ENCODE data around the gene RAC2. TPM values are rescaled to one million over a fixed set of nuclear protein-coding genes. Genes with fewer than 3 reads are reported as not detected.
"Not testable (repeated sequence)": the region's sequence is repeated elsewhere in the genome, so short reads cannot be mapped to it uniquely, and the experiment has no call there.

RAC2 gene
- total and polyA plus RNA-seq, 5 donors from 2014 or later = 537 to 1,162 (median 922) TPM

DNA sequence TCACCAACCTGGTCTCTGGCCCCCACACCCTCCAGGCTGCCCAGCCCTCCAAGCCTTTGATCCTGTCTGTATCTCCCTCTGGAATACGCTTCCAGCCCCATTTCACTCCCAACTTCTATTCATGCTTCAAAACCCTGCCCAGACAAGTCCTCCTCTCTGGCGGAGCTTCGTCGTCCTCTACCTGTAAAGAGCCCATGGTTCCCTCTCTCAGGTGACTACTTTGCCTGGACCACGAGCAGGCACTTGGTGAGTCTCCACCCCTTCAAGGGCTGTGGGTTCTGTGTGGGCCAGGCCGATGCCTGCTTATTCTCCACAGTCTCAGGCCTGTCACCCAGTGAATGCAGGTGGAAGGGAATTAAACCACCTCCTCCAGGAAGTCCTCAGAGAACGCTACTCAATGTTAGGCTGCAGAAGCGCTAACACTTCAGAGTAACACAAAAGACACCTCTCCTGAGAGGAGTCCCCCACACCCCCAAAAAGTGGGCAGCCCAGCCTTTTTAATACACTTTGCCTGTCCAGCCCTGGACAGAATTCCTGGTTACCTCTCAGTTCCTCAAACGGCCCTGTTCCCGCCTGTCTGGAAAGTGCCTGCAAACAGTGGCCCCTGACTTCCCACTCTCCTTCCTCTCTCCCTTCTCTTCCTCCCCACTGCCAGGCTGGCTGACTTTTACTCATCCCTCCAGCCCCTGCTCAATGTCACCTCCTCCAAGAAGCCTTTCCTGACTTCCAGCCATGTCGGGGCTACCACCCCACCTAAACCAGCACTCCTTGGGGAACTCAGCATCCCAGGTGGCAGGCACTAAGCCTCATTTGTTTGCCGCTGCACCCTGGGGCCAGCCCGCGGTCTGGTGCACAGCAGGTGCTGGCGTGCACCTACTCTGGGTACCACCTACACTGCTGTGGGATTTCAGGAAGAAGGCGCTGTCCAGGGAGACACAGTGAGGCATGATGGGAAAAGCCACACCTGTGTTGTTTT lies 9.0 kb downstream of the RAC2 start:
- peaks cover 0 to 1% (median 0%) of the 10 kb centered on the region in 7 donors for H3K9me3 Mint-ChIP-seq
- H3K27me3 Mint-ChIP-seq = no peaks in the 10 kb centered on the region
- Histone ChIP-seq H3K4me1 (ENCODE audit: control insufficient read depth, insufficient read depth, low read length, poor library complexity, severe bottlenecking) (peaks cover 100% of the 10 kb centered on the region), H3K4me3 (ENCODE audit: low read depth, low read length) (peak overlapping the region; percentile 32), H3K27ac (ENCODE audit: insufficient read depth, low read length, poor library complexity, severe bottlenecking) (peak overlapping the region; percentile 77), H3K36me3 (ENCODE audit: control insufficient read depth, insufficient read depth, low read length) (peaks cover 71% of the 10 kb centered on the region), H3K9me3 (ENCODE audit: control insufficient read depth in 2 of 2, low read length in 2 of 2) (no peaks in the 10 kb centered on the region), H3K27me3 (ENCODE audit: control insufficient read depth, insufficient read depth, low read length) (no peaks in the 10 kb centered on the region)
- H3K4me3 Mint-ChIP-seq = peak overlapping the region; percentile 81 to 98 (median 88)
- H3K36me3 Mint-ChIP-seq = peaks cover 62% of the 10 kb centered on the region
- ATAC-seq (ENCODE audit: low read depth in 2 of 2) (no peak), DNase-seq (no peak)
- H3K27ac Mint-ChIP-seq = peak overlapping the region; percentile 91 to 99 (median 96)
- H3K4me1 Mint-ChIP-seq = peaks cover 10 to 99% (median 59%) of the 10 kb centered on the region in 4 donors

DNA sequence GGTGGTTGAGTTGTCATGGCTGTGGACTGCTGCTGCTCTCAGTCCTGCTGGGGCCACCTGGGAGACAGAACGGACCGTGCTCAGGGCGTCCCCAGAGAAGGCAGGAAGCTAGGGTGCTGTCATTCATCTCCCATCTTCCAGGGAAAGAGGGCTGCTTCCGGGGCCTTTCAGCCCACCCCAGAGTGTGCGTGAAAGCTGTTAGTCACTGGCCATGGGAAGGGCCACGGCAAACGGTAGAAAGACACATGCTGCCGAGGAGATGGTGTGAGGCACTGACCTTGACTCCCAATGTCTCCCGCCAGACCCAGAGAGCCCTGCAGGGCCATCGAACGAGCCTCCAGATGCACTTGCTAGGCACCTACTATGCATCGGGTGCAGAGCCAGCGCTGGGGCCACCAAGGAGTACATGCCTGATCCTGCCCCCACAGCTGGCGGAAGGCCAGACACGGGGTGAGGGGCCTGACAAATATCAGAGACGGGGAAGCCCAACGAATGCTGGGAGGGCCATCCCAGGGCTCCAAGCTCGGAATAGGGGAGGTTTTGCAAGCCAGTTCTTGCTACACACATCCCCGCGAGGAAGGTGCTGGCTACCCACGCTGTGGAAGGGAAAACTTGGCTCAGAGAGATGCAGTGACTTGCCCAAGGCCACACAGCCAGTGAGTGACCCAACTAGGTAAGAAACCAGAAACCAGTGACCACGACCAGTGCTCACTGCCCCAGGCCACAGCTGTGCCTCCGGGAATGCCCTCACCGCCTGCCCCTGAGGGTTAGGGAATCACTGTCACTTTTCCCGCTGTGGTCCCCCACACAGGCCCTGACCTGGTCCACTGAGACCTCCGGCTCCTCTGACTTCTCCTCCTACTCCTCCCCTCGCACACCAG lies 10.1 kb downstream of the RAC2 start:
- Mint-ChIP-seq H3K27me3 (no peaks in the 10 kb centered on the region), H3K36me3 (peaks cover 69% of the 10 kb centered on the region), H3K9me3 (peaks cover 0 to 1% (median 0%) of the 10 kb centered on the region in 7 donors), H3K27ac (peak overlapping the region; percentile 91 to 99 (median 99)), H3K4me1 (peaks cover 10 to 99% (median 61%) of the 10 kb centered on the region in 4 donors), H3K4me3 (peak overlapping the region; percentile 29 to 98 (median 76))
- Histone ChIP-seq H3K4me1 (ENCODE audit: control insufficient read depth, insufficient read depth, low read length, poor library complexity, severe bottlenecking) (peaks cover 100% of the 10 kb centered on the region), H3K9me3 (ENCODE audit: control insufficient read depth in 2 of 2, low read length in 2 of 2) (no peaks in the 10 kb centered on the region), H3K27ac (ENCODE audit: insufficient read depth, low read length, poor library complexity, severe bottlenecking) (peak overlapping the region; percentile 77), H3K27me3 (ENCODE audit: control insufficient read depth, insufficient read depth, low read length) (no peaks in the 10 kb centered on the region), H3K36me3 (ENCODE audit: control insufficient read depth, insufficient read depth, low read length) (peaks cover 63% of the 10 kb centered on the region), H3K4me3 (ENCODE audit: low read depth, low read length) (no peak overlapping the region)
- ATAC-seq (ENCODE audit: low read depth in 2 of 2) = no peak
- no peak for DNase-seq

DNA sequence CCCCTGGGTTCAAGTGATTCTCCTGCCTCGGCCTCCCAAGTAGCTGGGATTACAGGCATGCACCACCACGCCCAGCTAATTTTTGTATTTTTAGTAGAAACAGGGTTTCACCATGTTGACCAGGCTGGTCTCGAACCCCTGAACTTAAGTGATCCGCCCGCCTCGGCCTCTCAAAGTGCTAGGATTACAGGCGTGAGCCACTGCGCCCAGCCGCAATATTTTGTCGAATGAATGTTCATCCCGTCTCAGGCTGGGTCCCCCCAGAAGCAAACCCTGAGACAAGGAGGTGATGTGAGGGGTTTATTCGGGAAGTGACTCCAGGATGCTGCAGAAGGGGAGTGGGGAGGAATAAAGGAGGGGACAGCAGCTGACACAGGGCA lies 10.7 kb downstream of the RAC2 start:
- peak overlapping the region; percentile 91 to 99 (median 95) for H3K27ac Mint-ChIP-seq
- H3K27me3 ChIP-seq (ENCODE audit: control insufficient read depth, insufficient read depth, low read length); H3K9me3 Mint-ChIP-seq; H3K9me3 ChIP-seq (ENCODE audit: control insufficient read depth in 2 of 2, low read length in 2 of 2); H3K27me3 Mint-ChIP-seq; ATAC-seq (ENCODE audit: low read depth in 2 of 2); DNase-seq; H3K4me3 ChIP-seq (ENCODE audit: low read depth, low read length): not testable (repeated sequence)
- H3K36me3 ChIP-seq (ENCODE audit: control insufficient read depth, insufficient read depth, low read length) = peaks cover 63% of the 10 kb centered on the region
- H3K27ac ChIP-seq (ENCODE audit: insufficient read depth, low read length, poor library complexity, severe bottlenecking) = peak overlapping the region; percentile 97
- peaks cover 67% of the 10 kb centered on the region for H3K36me3 Mint-ChIP-seq
- peaks cover 100% of the 10 kb centered on the region for H3K4me1 ChIP-seq (ENCODE audit: control insufficient read depth, insufficient read depth, low read length, poor library complexity, severe bottlenecking)
- H3K4me3 Mint-ChIP-seq = peak overlapping the region in 3 of 4 donors; percentile 65 to 83 (median 80)
- H3K4me1 Mint-ChIP-seq = peaks cover 10 to 99% (median 59%) of the 10 kb centered on the region in 4 donors

DNA sequence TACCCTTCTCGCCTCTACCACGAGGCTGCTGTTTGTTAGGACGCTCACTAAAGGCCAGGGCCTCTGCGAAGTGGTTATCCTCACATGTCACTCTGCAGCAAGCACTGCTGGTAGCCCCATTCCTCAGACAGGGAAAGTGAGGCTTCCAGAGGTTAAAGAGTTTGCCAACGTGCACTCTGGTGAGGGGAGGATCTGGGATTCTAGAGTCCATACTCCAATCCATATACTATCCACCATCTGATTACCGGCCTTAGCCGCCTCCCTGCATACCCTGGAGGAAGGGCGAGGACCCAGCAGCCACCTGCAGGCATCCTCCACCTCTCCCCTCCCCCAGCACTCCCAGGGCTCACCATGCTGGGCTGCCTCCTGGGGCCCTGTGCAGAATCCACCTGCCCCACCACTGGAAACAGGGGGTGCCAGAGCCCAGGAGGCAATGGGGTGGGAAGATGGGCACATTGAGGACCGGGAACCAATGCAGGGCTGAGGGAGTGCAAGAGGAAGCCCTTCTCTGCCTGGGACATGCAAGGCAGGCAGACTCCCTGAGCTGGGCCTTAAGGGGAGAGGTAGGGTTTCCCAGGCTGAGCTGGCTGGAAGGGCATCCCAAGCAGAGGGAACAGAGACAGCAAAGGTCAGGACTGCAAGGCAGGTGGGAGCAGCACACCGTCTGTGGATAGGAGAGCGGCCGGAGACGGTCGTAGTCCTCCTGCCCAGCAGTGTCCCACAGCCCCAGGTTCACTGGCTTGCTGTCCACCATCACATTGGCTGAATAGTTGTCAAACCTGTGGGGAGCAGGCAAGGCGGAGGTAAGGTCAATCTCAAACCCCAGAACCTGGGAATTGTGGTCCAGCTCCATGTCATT lies 11.7 kb downstream of the RAC2 start:
- H3K4me3 ChIP-seq (ENCODE audit: low read depth, low read length) = peak overlapping the region; percentile 26
- peaks cover 61% of the 10 kb centered on the region for H3K36me3 Mint-ChIP-seq

DNA sequence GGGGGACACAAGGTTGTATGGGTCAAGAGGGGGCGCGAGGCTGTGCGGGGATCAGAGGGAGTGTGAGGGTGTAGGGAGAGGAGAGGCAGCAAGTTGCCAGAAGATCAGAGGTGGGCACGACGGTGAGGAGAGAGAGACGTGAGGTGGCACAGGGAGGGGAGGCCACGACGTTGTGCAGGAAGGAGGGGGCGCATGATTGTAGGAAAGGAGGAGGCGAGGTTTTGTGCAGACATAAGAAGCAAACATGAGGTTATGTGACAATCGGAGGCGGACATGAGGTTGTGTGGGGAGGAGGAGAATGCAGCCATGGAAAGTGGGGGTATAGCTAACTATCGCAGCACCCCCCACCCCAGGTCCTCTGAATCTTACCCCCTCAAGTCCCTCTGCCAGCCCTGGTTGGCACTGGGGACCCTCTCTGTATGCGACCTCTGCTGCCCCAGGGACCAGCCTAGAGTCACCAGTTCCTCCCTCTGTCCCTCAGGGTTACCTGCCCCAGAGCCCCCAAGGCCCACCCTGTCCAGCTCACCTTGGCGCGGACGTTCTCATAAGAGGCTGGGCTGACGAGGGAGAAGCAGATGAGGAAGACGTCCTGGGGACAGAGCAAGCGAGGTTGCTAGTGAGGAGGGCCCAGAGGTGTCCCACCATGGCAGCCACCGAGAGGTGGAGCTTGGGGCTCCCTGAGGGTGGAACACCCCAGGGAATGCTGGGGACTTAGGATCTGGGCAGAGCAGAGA lies 12.5 kb downstream of the RAC2 start:
- Mint-ChIP-seq H3K9me3 (peaks cover 0 to 1% (median 0%) of the 10 kb centered on the region in 7 donors), H3K27ac (peak overlapping the region; percentile 99 to 100 (median 100)), H3K4me3 (peak overlapping the region; percentile 78 to 88 (median 83)), H3K36me3 (peaks cover 58% of the 10 kb centered on the region), H3K4me1 (peaks cover 10 to 92% (median 48%) of the 10 kb centered on the region in 4 donors), H3K27me3 (no peaks in the 10 kb centered on the region)
- DNase-seq = peak; percentile 34 to 65 (median 50)
- Histone ChIP-seq H3K27me3 (ENCODE audit: control insufficient read depth, insufficient read depth, low read length) (no peaks in the 10 kb centered on the region), H3K4me1 (ENCODE audit: control insufficient read depth, insufficient read depth, low read length, poor library complexity, severe bottlenecking) (peaks cover 97% of the 10 kb centered on the region), H3K9me3 (ENCODE audit: control insufficient read depth in 2 of 2, low read length in 2 of 2) (no peaks in the 10 kb centered on the region), H3K36me3 (ENCODE audit: control insufficient read depth, insufficient read depth, low read length) (peaks cover 63% of the 10 kb centered on the region), H3K27ac (ENCODE audit: insufficient read depth, low read length, poor library complexity, severe bottlenecking) (peak overlapping the region; percentile 97), H3K4me3 (ENCODE audit: low read depth, low read length) (peak overlapping the region; percentile 26)
- no peak for ATAC-seq (ENCODE audit: low read depth in 2 of 2)

More for the DNA sequence above, 11.7 kb downstream of the RAC2 start:
- Mint-ChIP-seq H3K27ac (peak overlapping the region; percentile 99 to 100 (median 100)), H3K4me3 (peak overlapping the region; percentile 78 to 88 (median 83)), H3K9me3 (peaks cover 0 to 1% (median 0%) of the 10 kb centered on the region in 7 donors), H3K4me1 (peaks cover 10 to 99% (median 51%) of the 10 kb centered on the region in 4 donors), H3K27me3 (no peaks in the 10 kb centered on the region)
- Histone ChIP-seq H3K27ac (ENCODE audit: insufficient read depth, low read length, poor library complexity, severe bottlenecking) (peak overlapping the region; percentile 97), H3K9me3 (ENCODE audit: control insufficient read depth in 2 of 2, low read length in 2 of 2) (no peaks in the 10 kb centered on the region), H3K36me3 (ENCODE audit: control insufficient read depth, insufficient read depth, low read length) (peaks cover 66% of the 10 kb centered on the region), H3K27me3 (ENCODE audit: control insufficient read depth, insufficient read depth, low read length) (no peaks in the 10 kb centered on the region), H3K4me1 (ENCODE audit: control insufficient read depth, insufficient read depth, low read length, poor library complexity, severe bottlenecking) (peaks cover 100% of the 10 kb centered on the region)
- DNase-seq (peak in 1 of 3 donors; percentile 48), ATAC-seq (ENCODE audit: low read depth in 2 of 2) (no peak)

DNA sequence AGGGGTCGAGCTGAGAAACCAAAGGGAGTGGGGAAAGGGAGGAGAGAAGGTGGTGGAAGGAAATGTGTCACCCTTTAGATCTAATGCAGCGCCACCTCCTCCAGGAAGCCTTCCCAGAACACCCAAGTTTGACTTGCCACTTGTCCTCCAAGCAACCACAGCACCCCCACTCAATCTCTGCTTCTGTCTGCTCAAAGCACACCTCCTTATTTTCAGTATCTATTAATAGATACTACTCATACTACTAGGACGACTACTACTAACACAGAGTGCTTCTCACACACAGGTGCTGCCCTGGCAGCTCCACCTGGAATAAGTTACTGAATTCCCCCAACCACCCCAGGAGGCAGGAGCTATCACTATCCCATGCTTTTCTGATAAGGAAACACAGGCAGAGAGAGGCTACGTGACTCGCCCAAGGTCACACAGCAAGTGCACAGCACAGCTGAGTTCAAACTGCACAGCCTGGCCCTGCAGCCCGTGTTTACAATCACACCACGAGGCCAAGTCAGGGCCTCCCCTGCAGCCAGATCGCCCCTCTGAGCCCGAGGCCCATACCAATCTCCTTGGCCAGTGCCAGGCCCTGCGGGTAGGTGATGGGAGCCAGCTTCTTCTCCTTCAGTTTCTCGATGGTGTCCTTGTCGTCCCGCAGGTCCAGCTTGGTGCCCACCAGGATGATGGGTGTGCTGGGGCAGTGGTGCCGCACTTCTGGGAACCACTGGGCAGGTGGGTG lies 13.2 kb downstream of the RAC2 start:
- H3K4me3 ChIP-seq (ENCODE audit: low read depth, low read length) = peak overlapping the region; percentile 34
- peak; percentile 28 to 38 for ATAC-seq (ENCODE audit: low read depth in 2 of 2)

More for the DNA sequence above, 13.2 kb downstream of the RAC2 start:
- Mint-ChIP-seq H3K36me3 (peaks cover 59% of the 10 kb centered on the region), H3K4me3 (peak overlapping the region; percentile 83 to 90 (median 86)), H3K27ac (peak overlapping the region; percentile 99 to 100 (median 100)), H3K9me3 (peaks cover 0 to 1% (median 0%) of the 10 kb centered on the region in 7 donors), H3K4me1 (peaks cover 10 to 92% (median 47%) of the 10 kb centered on the region in 4 donors), H3K27me3 (no peaks in the 10 kb centered on the region)
- Histone ChIP-seq H3K27ac (ENCODE audit: insufficient read depth, low read length, poor library complexity, severe bottlenecking) (peak overlapping the region; percentile 97), H3K4me1 (ENCODE audit: control insufficient read depth, insufficient read depth, low read length, poor library complexity, severe bottlenecking) (peaks cover 97% of the 10 kb centered on the region), H3K9me3 (ENCODE audit: control insufficient read depth in 2 of 2, low read length in 2 of 2) (no peaks in the 10 kb centered on the region), H3K36me3 (ENCODE audit: control insufficient read depth, insufficient read depth, low read length) (peaks cover 63% of the 10 kb centered on the region), H3K27me3 (ENCODE audit: control insufficient read depth, insufficient read depth, low read length) (no peaks in the 10 kb centered on the region)
- peak; percentile 60 to 93 (median 61) for DNase-seq

Measured in CD4-positive, CD25-positive, alpha-beta regulatory T cell (primary cell).